ENCODE data around the gene PLEKHG7.
"Not testable (repeated sequence)": the region's sequence is repeated elsewhere in the genome, so short reads cannot be mapped to it uniquely, and the experiment has no call there.

The PLEKHG7 gene

GRCh38 chr12:92732216-92732615 lies 29.4 kb downstream of the PLEKHG7 start:
- H3K36me3 Mint-ChIP-seq: no peaks in the 10 kb centered on the region
- H3K9me3 Mint-ChIP-seq: peaks cover 4% of the 10 kb centered on the region
- no peak overlapping the region for H3K27ac Mint-ChIP-seq
- H3K4me1 Mint-ChIP-seq: peaks cover 10% of the 10 kb centered on the region
- no peak overlapping the region for H3K4me3 Mint-ChIP-seq
- peaks cover 3% of the 10 kb centered on the region for H3K27me3 Mint-ChIP-seq

DNA sequence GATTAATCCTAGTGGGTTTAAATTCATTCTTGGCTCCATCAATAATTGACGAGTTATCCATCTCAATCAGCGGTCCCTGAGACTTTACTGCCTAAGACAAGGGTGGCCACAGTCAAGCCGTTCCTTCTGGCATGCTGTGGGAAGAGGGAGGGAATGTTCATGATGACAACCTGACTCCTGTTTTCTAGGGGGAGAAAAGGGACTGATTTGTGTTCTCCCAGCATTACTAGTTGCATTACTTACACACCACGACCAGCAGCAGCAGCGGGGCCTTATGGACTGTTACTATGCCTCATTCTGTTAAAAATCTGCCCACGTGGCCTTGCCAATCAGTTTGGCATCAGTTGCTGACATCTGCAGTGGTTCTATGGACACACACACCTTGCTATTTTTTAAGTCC lies 29.9 kb downstream of the PLEKHG7 start:
- Mint-ChIP-seq H3K27me3 (peaks cover 3% of the 10 kb centered on the region), H3K36me3 (peaks cover 1% of the 10 kb centered on the region), H3K9me3 (peaks cover 4% of the 10 kb centered on the region), H3K4me1 (peaks cover 12% of the 10 kb centered on the region), H3K27ac (no peak overlapping the region), H3K4me3 (no peak overlapping the region)

GRCh38 chr12:92733181-92733580 lies 30.4 kb downstream of the PLEKHG7 start:
- Mint-ChIP-seq H3K4me1 (peaks cover 12% of the 10 kb centered on the region), H3K4me3 (no peak overlapping the region), H3K27me3 (peaks cover 3% of the 10 kb centered on the region), H3K27ac (no peak overlapping the region), H3K9me3 (peaks cover 4% of the 10 kb centered on the region), H3K36me3 (peaks cover 1% of the 10 kb centered on the region)

GRCh38 chr12:92733661-92734060 lies 30.9 kb downstream of the PLEKHG7 start:
- peaks cover 3% of the 10 kb centered on the region for H3K27me3 Mint-ChIP-seq
- H3K36me3 Mint-ChIP-seq: peaks cover 1% of the 10 kb centered on the region
- peaks cover 4% of the 10 kb centered on the region for H3K9me3 Mint-ChIP-seq
- peaks cover 12% of the 10 kb centered on the region for H3K4me1 Mint-ChIP-seq
- no peak overlapping the region for H3K4me3 Mint-ChIP-seq
- H3K27ac Mint-ChIP-seq: no peak overlapping the region

GRCh38 chr12:92735131-92735721 lies 32.4 kb downstream of the PLEKHG7 start:
- Mint-ChIP-seq H3K27ac (no peak overlapping the region), H3K9me3 (peaks cover 4% of the 10 kb centered on the region), H3K36me3 (peaks cover 1% of the 10 kb centered on the region), H3K4me3 (no peak overlapping the region), H3K27me3 (peaks cover 3% of the 10 kb centered on the region), H3K4me1 (peaks cover 12% of the 10 kb centered on the region)

DNA sequence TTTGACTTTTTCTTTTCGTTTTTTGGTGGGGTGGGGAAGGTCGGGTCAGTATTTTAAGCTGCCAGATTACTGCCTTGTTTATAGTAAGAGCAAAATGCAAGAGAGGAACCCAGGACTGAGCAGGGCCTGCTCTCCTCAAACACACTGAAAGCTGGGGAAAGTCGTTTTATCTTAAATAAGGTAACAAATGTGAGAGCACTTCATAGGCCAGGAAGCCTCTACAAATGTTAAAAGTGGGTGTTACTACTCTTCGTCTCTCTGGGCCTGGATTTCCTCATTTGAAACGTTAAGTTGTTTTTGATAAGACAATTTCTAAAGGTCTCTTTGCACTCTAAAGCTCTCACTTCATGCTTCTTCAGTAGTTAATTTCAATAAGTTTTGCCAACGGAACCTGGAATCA lies 33.8 kb downstream of the PLEKHG7 start:
- peaks cover 3% of the 10 kb centered on the region for H3K27me3 Mint-ChIP-seq
- peak overlapping the region; percentile 38 for H3K27ac Mint-ChIP-seq
- H3K4me3 Mint-ChIP-seq: no peak overlapping the region
- peaks cover 12% of the 10 kb centered on the region for H3K4me1 Mint-ChIP-seq
- peaks cover 1% of the 10 kb centered on the region for H3K36me3 Mint-ChIP-seq
- H3K9me3 Mint-ChIP-seq: peaks cover 4% of the 10 kb centered on the region

DNA sequence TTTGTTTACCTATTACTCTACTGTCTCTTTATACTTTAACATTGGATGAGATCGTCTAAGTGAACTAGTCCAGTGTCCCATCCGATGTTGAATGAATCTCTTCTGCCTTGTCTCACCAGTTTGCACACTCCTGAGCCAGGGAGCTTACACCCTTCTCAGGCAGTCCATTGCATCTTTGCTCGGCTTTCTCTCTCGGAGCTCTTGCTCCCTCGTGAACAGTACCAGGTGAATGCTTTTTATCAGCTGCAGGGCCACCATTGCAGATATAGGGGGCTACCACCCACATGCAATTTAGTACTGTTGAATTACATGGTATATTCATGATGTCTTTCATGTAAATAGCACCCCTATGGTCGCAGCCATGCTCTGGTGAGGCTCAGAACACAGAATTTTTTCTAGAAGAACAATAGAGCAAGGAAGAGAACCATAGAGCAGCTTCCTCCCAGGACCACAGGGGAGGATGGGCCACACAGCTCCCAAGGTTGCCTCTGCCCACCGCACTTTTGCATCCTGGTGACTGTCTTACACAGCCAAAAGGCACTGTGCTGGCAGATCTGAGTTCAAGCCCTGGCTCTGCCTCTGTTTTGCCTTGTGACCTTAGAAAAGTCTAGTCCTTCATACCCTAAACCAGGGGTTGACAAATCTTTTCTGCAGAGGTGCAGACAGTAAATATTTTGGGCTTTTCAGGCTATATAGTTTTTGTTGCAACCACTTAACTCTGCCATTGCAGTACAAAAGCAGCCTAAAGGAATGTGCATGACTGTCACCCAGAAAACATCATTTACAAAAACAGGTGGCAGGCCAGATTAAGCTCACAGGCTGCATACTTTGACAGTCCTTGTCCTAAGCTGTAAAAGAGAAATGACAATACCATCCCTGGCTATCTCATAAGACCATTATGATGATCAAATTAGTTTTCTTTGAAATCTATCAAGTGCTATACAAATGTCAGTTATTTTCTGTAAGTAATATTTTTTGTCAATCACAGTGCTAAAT lies 35.4 kb downstream of the PLEKHG7 start:
- Mint-ChIP-seq H3K27ac (no peak overlapping the region), H3K36me3 (peaks cover 1% of the 10 kb centered on the region), H3K4me3 (no peak overlapping the region), H3K4me1 (peaks cover 12% of the 10 kb centered on the region), H3K9me3 (peaks cover 4% of the 10 kb centered on the region), H3K27me3 (peaks cover 7% of the 10 kb centered on the region)

DNA sequence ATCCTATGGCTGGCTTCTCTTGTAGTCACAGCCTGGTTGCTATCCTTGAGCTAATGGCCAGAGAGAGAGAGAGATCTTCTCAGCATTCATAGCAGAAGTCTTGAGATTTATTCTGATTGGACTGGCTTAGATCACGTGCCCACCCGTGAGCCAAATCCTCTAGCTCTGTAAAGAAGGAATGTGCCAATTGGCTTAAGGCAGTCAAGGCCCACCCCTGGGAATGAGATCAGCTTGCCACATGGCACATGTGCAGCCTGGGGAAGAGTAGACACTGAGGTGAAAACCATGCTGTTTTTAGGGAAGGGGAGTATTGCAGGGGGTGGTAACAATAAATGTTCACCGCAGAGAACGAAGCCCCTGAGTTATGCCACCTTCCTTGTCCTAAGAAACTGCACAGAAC lies 36.3 kb downstream of the PLEKHG7 start:
- Mint-ChIP-seq H3K27ac (no peak overlapping the region), H3K4me3 (no peak overlapping the region), H3K4me1 (peaks cover 12% of the 10 kb centered on the region), H3K9me3 (peaks cover 4% of the 10 kb centered on the region), H3K36me3 (peaks cover 1% of the 10 kb centered on the region), H3K27me3 (peaks cover 7% of the 10 kb centered on the region)

DNA sequence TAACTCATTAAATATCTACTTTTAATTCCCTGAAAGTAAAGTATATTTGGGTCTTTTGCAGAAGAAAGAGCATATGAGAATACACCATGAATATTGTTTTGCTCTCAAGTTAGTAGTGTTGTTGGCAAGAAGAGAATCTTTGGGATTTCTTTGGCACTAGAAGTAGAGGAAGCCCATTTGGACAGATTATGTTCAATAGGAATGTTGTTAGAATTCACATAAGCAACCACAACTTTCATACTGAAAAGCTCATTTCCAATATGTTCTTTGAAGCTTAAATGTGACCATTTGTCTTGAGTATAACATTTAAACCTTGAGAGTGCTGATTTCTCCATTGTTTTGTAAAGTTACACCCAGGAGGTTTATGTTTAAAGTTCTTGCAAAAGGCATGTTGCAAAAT lies 37.6 kb downstream of the PLEKHG7 start:
- H3K36me3 Mint-ChIP-seq: peaks cover 1% of the 10 kb centered on the region
- H3K27me3 Mint-ChIP-seq: peaks cover 4% of the 10 kb centered on the region
- H3K4me3 Mint-ChIP-seq: no peak overlapping the region
- H3K27ac Mint-ChIP-seq: no peak overlapping the region
- H3K9me3 Mint-ChIP-seq: no peaks in the 10 kb centered on the region
- peaks cover 12% of the 10 kb centered on the region for H3K4me1 Mint-ChIP-seq

GRCh38 chr12:92743026-92743425 lies 40.2 kb downstream of the PLEKHG7 start:
- no peak overlapping the region for H3K4me3 Mint-ChIP-seq
- no peaks in the 10 kb centered on the region for H3K9me3 Mint-ChIP-seq
- no peaks in the 10 kb centered on the region for H3K36me3 Mint-ChIP-seq
- H3K27me3 Mint-ChIP-seq: peaks cover 4% of the 10 kb centered on the region
- no peak overlapping the region for H3K27ac Mint-ChIP-seq
- H3K4me1 Mint-ChIP-seq: peaks cover 7% of the 10 kb centered on the region

DNA sequence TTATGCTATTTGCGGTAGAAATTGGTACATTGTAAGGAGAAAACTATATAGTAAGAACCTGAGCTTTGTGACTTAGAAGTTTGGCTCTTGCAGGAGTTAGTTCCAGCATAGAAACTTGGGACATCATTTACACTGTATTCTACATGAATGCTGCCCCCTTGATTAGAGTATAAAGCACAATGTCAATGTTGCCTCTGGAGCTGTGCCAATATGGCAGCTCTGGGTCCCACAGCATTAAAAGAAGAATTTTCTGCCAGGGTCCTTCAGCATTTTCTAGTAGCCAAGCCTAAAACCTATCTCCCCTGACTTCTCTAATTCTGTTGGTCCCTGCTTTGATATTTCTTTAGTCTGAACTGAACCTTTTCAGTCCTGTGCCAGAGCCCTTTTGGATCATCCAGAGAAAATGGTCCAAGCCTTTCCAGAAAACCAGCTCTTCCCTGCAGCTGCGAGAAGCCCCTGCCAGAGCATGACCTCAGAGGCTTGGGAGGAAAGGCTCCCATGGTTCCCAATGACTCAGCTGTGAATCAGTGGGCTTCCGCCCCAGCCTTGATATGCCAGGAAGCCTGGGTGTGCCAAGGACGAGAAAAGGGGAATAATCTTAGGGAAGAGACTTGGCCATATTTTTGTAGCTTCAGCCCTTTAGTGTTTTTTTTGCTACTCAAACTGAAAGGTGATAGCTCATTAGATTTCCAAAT lies 43.2 kb downstream of the PLEKHG7 start:
- H3K27me3 Mint-ChIP-seq: peaks cover 4% of the 10 kb centered on the region
- no peak overlapping the region for H3K27ac Mint-ChIP-seq
- no peaks in the 10 kb centered on the region for H3K36me3 Mint-ChIP-seq
- no peaks in the 10 kb centered on the region for H3K9me3 Mint-ChIP-seq
- no peak overlapping the region for H3K4me3 Mint-ChIP-seq
- H3K4me1 Mint-ChIP-seq: peaks cover 7% of the 10 kb centered on the region

GRCh38 chr12:92747151-92747550 lies 44.4 kb downstream of the PLEKHG7 start:
- no peaks in the 10 kb centered on the region for H3K9me3 Mint-ChIP-seq
- no peak overlapping the region for H3K27ac Mint-ChIP-seq
- H3K4me3 Mint-ChIP-seq: no peak overlapping the region
- peaks cover 7% of the 10 kb centered on the region for H3K4me1 Mint-ChIP-seq
- peaks cover 1% of the 10 kb centered on the region for H3K27me3 Mint-ChIP-seq
- H3K36me3 Mint-ChIP-seq: no peaks in the 10 kb centered on the region

DNA sequence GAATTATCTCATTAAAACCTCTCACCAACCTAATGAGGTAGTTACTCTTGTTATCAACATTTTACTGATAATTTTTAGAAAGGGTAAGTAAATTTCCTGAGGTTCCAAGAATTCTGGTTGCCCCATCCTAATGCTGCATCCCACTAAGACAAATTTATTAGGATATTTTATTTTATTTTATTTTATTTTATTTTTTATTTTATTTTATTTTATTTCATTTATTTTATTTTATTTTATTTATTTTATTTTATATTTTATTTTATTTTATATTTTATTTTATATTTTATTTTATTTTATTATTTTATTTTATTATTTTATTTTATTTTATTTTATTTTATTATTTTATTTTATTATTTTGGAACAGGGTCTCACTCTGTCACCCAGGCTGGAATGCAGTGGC lies 46.9 kb downstream of the PLEKHG7 start:
- H3K27ac Mint-ChIP-seq, H3K4me3 Mint-ChIP-seq, H3K27me3 Mint-ChIP-seq, H3K36me3 Mint-ChIP-seq, H3K9me3 Mint-ChIP-seq, H3K4me1 Mint-ChIP-seq: not testable (repeated sequence)

- H3K36me3 Mint-ChIP-seq: no peaks in the 10 kb centered on the region
- H3K4me3 Mint-ChIP-seq: no peak overlapping the region
- H3K4me1 Mint-ChIP-seq: no peaks in the 10 kb centered on the region
- peaks cover 2% of the 10 kb centered on the region for H3K27me3 Mint-ChIP-seq
- H3K9me3 Mint-ChIP-seq: no peaks in the 10 kb centered on the region
- H3K27ac Mint-ChIP-seq: no peak overlapping the region
These were observed 51.4 kb downstream of the PLEKHG7 start for GRCh38 chr12:92753976-92754885.

Data from activated naive CD4-positive, alpha-beta T cell treated with anti-CD3 and anti-CD28 coated beads, Interleukin-2, amount 50 U/mL, for 24 hours (primary cell).